GM23338 (cell line): ENCODE data around the gene DNAJC4. TPM values are rescaled to one million over a fixed set of nuclear protein-coding genes. Genes with fewer than 3 reads are reported as not detected.

ENCODE experiments used
- ATAC-seq: fragments of 200-7000 bp; cut with Tn5 transposase; 3 replicates; pipeline ENCODE4 v1.9.1; 2020
- DNase-seq: peaks from one replicate; pipeline ENCODE4 v3.0.0-alpha.2; 2015; ENCODE audit warnings: low spot score
- H2AFZ ChIP-seq: fragments of 200-600 bp; sonication (generic); 2 replicates; pipeline ENCODE4 v1.8.0; 2016; ENCODE audit warnings: antibody characterized with exemption, mild to moderate bottlenecking, moderate library complexity
- H3F3A ChIP-seq: fragments of 200-600 bp; sonication (generic); replicated peaks from 2 replicates; pipeline ENCODE4 v1.8.0; 2017; ENCODE audit warnings: antibody characterized with exemption, mixed run types, low read depth
- H3K27ac ChIP-seq: fragments of 200-600 bp; sonication (generic); 2 replicates; pipeline ENCODE4 v1.6.1; 2016; ENCODE audit warnings: low read depth
- H3K27me3 ChIP-seq: fragments of 200-600 bp; sonication (generic); 2 replicates; pipeline ENCODE4 v1.8.0; 2016; ENCODE audit warnings: mild to moderate bottlenecking, mixed run types, moderate library complexity; ENCODE audit not compliant: insufficient read depth
- H3K36me3 ChIP-seq: fragments of 200-600 bp; sonication (generic); 2 replicates; pipeline ENCODE4 v1.8.0; 2016; ENCODE audit warnings: mild to moderate bottlenecking; ENCODE audit not compliant: insufficient read depth
- H3K4me1 ChIP-seq: fragments of 200-600 bp; sonication (generic); 2 replicates; pipeline ENCODE4 v1.8.0; 2016; ENCODE audit warnings: mild to moderate bottlenecking, moderate library complexity; ENCODE audit not compliant: insufficient read depth
- H3K4me2 ChIP-seq: fragments of 200-600 bp; sonication (generic); 2 replicates; pipeline ENCODE4 v1.7.1; 2017; ENCODE audit warnings: mixed run types
- H3K4me3 ChIP-seq: fragments of 200-600 bp; sonication (generic); 2 replicates; pipeline ENCODE4 v1.6.1; 2016; ENCODE audit warnings: mixed run types
- H3K79me2 ChIP-seq: fragments of 200-600 bp; sonication (generic); replicated peaks from 2 replicates; pipeline ENCODE4 v1.8.0; 2017; ENCODE audit warnings: mild to moderate bottlenecking; ENCODE audit not compliant: insufficient read depth
- H3K9me2 ChIP-seq: fragments of 200-600 bp; sonication (generic); 2 replicates; pipeline ENCODE4 v1.8.0; 2017; ENCODE audit not compliant: insufficient read depth
- H4K20me1 ChIP-seq: fragments of 200-600 bp; sonication (generic); replicated peaks from 2 replicates; pipeline ENCODE4 v1.8.0; 2017; ENCODE audit warnings: mild to moderate bottlenecking; ENCODE audit not compliant: insufficient read depth
- H3K27ac Mint-ChIP-seq: 2 replicates; pipeline ENCODE4 v1.8.0; 2020; ENCODE audit warnings: inconsistent platforms, mild to moderate bottlenecking, moderate library complexity, mixed read lengths
- H3K27me3 Mint-ChIP-seq: 3 replicates; pipeline ENCODE4 v1.8.0; 2022; ENCODE audit warnings: low read depth, mild to moderate bottlenecking, moderate library complexity, mixed read lengths, inconsistent platforms; ENCODE audit not compliant: insufficient read depth, poor library complexity
- H3K36me3 Mint-ChIP-seq: 3 replicates; pipeline ENCODE4 v1.8.0; 2021; ENCODE audit warnings: low read depth, mild to moderate bottlenecking, inconsistent platforms, moderate library complexity, mixed read lengths
- H3K4me1 Mint-ChIP-seq: 3 replicates; pipeline ENCODE4 v1.8.0; 2020; ENCODE audit warnings: mild to moderate bottlenecking, inconsistent platforms, mixed read lengths
- H3K4me3 Mint-ChIP-seq: 3 replicates; pipeline ENCODE4 v1.8.0; 2021; ENCODE audit warnings: moderate library complexity, mild to moderate bottlenecking, inconsistent platforms, mixed read lengths
- H3K9me3 Mint-ChIP-seq: 3 replicates; pipeline ENCODE4 v1.8.0; 2020; ENCODE audit warnings: moderate library complexity, mild to moderate bottlenecking, inconsistent platforms, mixed read lengths
- CREB1 ChIP-seq: fragments of 250-450 bp; sonication (Bioruptor Pico); IDR thresholded peaks from 2 replicates; pipeline ENCODE4 v1.5.0; 2020; ENCODE audit warnings: low read depth, mild to moderate bottlenecking, moderate library complexity
- CTCF ChIP-seq, 2 experiments: fragments of 200-600 bp in 1 of 2; sonication (generic) in 1 of 2; conservative IDR thresholded peaks; 2 replicates each; pipeline versions ENCODE4 v1.5.1 to v1.6.1; 2016 to 2017; ENCODE audit warnings: antibody characterized with exemption in 2 of 2, low read depth in 2 of 2, mild to moderate bottlenecking in 2 of 2, moderate library complexity in 1 of 2
- ETS1 ChIP-seq: IDR thresholded peaks from 2 replicates; pipeline ENCODE4 v1.6.1; 2016; ENCODE audit warnings: antibody characterized with exemption
- EZH2phosphoT487 ChIP-seq: fragments of 200-600 bp; sonication (generic); IDR thresholded peaks from one replicate; pipeline ENCODE4 v1.8.1; 2018; ENCODE audit warnings: antibody characterized with exemption; ENCODE audit not compliant: unreplicated experiment
- JUNB ChIP-seq: IDR thresholded peaks from one replicate; pipeline ENCODE4 v1.6.1; 2016; ENCODE audit warnings: antibody characterized with exemption; ENCODE audit not compliant: unreplicated experiment
- REST ChIP-seq: IDR thresholded peaks from one replicate; pipeline ENCODE4 v1.6.1; 2018; ENCODE audit warnings: antibody characterized with exemption; ENCODE audit not compliant: unreplicated experiment
- STAT1 ChIP-seq: IDR thresholded peaks from one replicate; pipeline ENCODE4 v1.6.1; 2016; ENCODE audit warnings: antibody characterized with exemption; ENCODE audit not compliant: unreplicated experiment
- ZNF114 ChIP-seq: fragments of 250-450 bp; sonication (Bioruptor Pico); IDR thresholded peaks from 2 replicates; pipeline ENCODE4 v1.5.0; 2020; ENCODE audit warnings: mild to moderate bottlenecking, moderate library complexity
- ZNF331 ChIP-seq: fragments of 250-450 bp; sonication (Bioruptor Pico); IDR thresholded peaks from 2 replicates; pipeline ENCODE4 v1.5.0; 2020; ENCODE audit warnings: low read depth, mild to moderate bottlenecking, moderate library complexity
- polyA plus RNA-seq: library from polyadenylated mRNA; unstranded; fragments of >200 nt; fragmentation: Nextera tagmentation; extraction: Ambion mirVana; gene quantifications from 2 replicates; pipeline ENCODE4 v1.2.1, GENCODE V29; 2016
- total RNA-seq: library from RNA; depleted of rRNA; stranded (reverse); fragments of >200 nt; shearing (Covaris generic); gene quantifications from 2 replicates; pipeline ENCODE4 v1.2.3, GENCODE V29; 2014

DNAJC4 gene
- total and polyA plus RNA-seq, 2 experiments from 2014 or later, result 10.5 to 34.4 TPM

- peak; percentile 99 for TF ChIP-seq ETS1
- TF ChIP-seq JUNB, result no peak
- TF ChIP-seq ZNF114, result no peak
- no peak for TF ChIP-seq REST
- peak in 1 of 2 experiments; percentile 3; a peak in 1 of 4 replicates for TF ChIP-seq CTCF (conservative IDR thresholded peaks at IDR 0.05; ENCODE audit: low read depth in 2 of 2)
- TF ChIP-seq ZNF331 (CRISPR knock-in tag), result no peak
Observed at GRCh38 chr11:64269540-64270220, 39.3 kb downstream of the DNAJC4 start (continued).

GRCh38 chr11:64275031-64275800, 44.9 kb downstream of the DNAJC4 start:
- no peak overlapping the region for H3K27ac ChIP-seq
- H2AFZ ChIP-seq, result no peak overlapping the region
- Mint-ChIP-seq H3K27ac (no peak overlapping the region), H3K9me3 (peaks cover under 1% of the 10 kb centered on the region; the same call in 1 of the 3 replicates), H3K36me3 (no peaks in the 10 kb centered on the region; the same call in 1 of the 3 replicates), H3K27me3 (peaks cover 14% of the 10 kb centered on the region), H3K4me3 (no peak overlapping the region), H3K4me1 (peaks cover 12% of the 10 kb centered on the region; the same call in 2 of the 3 replicates)
- H3K9me2 ChIP-seq, result no peaks in the 10 kb centered on the region
- ATAC-seq (no peak), DNase-seq (no peak)
- H3K4me3 ChIP-seq, result no peak overlapping the region
- H3K79me2 ChIP-seq, result no peaks in the 10 kb centered on the region
- H4K20me1 ChIP-seq, result no peaks in the 10 kb centered on the region; the same call in 1 of the 2 replicates
- peaks cover 13% of the 10 kb centered on the region for H3F3A ChIP-seq
- no peaks in the 10 kb centered on the region for H3K27me3 ChIP-seq
- H3K4me1 ChIP-seq, result peaks cover 3% of the 10 kb centered on the region; the same call in 1 of the 2 replicates
- H3K4me2 ChIP-seq, result no peak overlapping the region
- H3K36me3 ChIP-seq, result no peaks in the 10 kb centered on the region
- TF ChIP-seq EZH2phosphoT487 (no peak), CTCF (conservative IDR thresholded peaks at IDR 0.05; ENCODE audit: low read depth in 2 of 2) (no peak), REST (no peak), CREB1 (no peak), JUNB (no peak), ETS1 (no peak), STAT1 (no peak)
